ENCODE data around the gene MBNL1.

DNA sequence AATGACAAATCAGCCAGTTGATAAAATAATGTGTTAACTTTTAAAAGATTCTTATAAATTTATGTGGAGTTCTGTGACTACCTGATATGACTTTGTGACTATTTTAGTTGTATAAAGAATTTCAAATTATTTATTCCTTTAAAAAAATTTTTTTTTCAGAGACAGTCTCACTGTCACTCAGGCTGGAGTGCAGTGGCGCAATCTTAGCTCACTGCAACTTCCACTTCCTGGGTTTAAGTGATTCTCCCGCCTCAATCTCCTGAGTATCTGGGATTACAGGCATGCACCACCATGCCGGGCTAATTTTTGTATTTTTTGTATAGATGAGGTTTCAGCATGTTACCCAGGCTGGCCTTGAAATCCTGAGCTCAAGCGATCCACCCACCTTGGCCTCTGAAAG is 48.5 kb downstream of the MBNL1 start:
- TF ChIP-seq, protein P1, sequence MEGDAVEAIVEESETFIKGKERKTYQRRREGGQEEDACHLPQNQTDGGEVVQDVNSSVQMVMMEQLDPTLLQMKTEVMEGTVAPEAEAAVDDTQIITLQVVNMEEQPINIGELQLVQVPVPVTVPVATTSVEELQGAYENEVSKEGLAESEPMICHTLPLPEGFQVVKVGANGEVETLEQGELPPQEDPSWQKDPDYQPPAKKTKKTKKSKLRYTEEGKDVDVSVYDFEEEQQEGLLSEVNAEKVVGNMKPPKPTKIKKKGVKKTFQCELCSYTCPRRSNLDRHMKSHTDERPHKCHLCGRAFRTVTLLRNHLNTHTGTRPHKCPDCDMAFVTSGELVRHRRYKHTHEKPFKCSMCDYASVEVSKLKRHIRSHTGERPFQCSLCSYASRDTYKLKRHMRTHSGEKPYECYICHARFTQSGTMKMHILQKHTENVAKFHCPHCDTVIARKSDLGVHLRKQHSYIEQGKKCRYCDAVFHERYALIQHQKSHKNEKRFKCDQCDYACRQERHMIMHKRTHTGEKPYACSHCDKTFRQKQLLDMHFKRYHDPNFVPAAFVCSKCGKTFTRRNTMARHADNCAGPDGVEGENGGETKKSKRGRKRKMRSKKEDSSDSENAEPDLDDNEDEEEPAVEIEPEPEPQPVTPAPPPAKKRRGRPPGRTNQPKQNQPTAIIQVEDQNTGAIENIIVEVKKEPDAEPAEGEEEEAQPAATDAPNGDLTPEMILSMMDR (conservative IDR thresholded peaks at IDR 0.05 in 1 of 2, IDR thresholded peaks at IDR 0.05 in 1 of 2; ENCODE audit: extremely low read depth in 1 of 2, insufficient read depth in 1 of 2, low read depth in 1 of 2, low read length in 2 of 2), result no peak
- TF ChIP-seq EZH2 (IDR thresholded peaks at IDR 0.05; ENCODE audit: borderline replicate concordance, low read length), result no peak

Measured in mammary epithelial cell (primary cell).